PC-3 (cell line): ENCODE data around the gene VDAC1.

Experiments used
- CTCF ChIP-seq: fragments of 300-600 bp; sonication (generic); conservative IDR thresholded peaks from 2 replicates; pipeline ENCODE4 v1.5.1; 2017; ENCODE audit warnings: antibody characterized with exemption, low read depth, mild to moderate bottlenecking, low read length
- EZH2 ChIP-seq: fragments of 300-600 bp; sonication (generic); IDR thresholded peaks from one replicate; pipeline ENCODE4 v1.6.1; 2017; ENCODE audit warnings: antibody characterized with exemption, mild to moderate bottlenecking, low read length; ENCODE audit not compliant: unreplicated experiment
- EZH2phosphoT487 ChIP-seq: fragments of 300-600 bp; sonication (generic); IDR thresholded peaks from 2 replicates; pipeline ENCODE4 v1.6.1; 2018; ENCODE audit warnings: mild to moderate bottlenecking, antibody characterized with exemption, low read length, borderline replicate concordance

- no peak for TF ChIP-seq CTCF
- TF ChIP-seq EZH2phosphoT487: no peak
- TF ChIP-seq EZH2: no peak
Measured at GRCh38 chr5:133967124-133967523, 37.7 kb downstream of the VDAC1 start.
